Mesenchymal stem cell (in vitro differentiated cells and primary cell): ENCODE measurements around the gene AEN.

Experiments
- DNase-seq: peaks from one replicate; pipeline ENCODE4 v3.0.0-alpha.2; 2013
- H2AFZ ChIP-seq: one replicate; pipeline ENCODE4 v1.6.1; 2013; ENCODE audit warnings: low read depth, mild to moderate bottlenecking, control low read depth, inconsistent platforms, low read length, moderate library complexity
- H2AK5ac ChIP-seq: 2 replicates; pipeline ENCODE4 v1.6.1; 2013; ENCODE audit warnings: low read length, moderate library complexity, mild to moderate bottlenecking, inconsistent platforms; ENCODE audit not compliant: severe bottlenecking
- H2BK120ac ChIP-seq: one replicate; pipeline ENCODE4 v1.6.1; 2013; ENCODE audit warnings: low read depth, mild to moderate bottlenecking, inconsistent platforms, low read length, moderate library complexity
- H2BK12ac ChIP-seq, 2 experiments: one replicate each; pipeline ENCODE4 v1.6.1; 2013; ENCODE audit warnings: inconsistent platforms in 2 of 2, low read length in 2 of 2, mild to moderate bottlenecking in 2 of 2, moderate library complexity in 2 of 2, control low read depth in 1 of 2
- H2BK15ac ChIP-seq: one replicate; pipeline ENCODE4 v1.6.1; 2013; ENCODE audit warnings: mild to moderate bottlenecking, low read depth, inconsistent platforms; ENCODE audit not compliant: poor library complexity, severe bottlenecking
- H2BK5ac ChIP-seq: 2 replicates; pipeline ENCODE4 v1.6.1; 2013; ENCODE audit warnings: low read depth, mild to moderate bottlenecking, low read length, control low read depth, inconsistent platforms; ENCODE audit not compliant: poor library complexity, severe bottlenecking
- H3K14ac ChIP-seq, 2 experiments: one replicate each; pipeline ENCODE4 v1.6.1; 2013; ENCODE audit warnings: inconsistent platforms in 2 of 2, low read length in 2 of 2, control low read depth in 1 of 2, mild to moderate bottlenecking in 1 of 2, moderate library complexity in 1 of 2
- H3K18ac ChIP-seq, 2 experiments: one replicate each; pipeline ENCODE4 v1.6.1; 2013; ENCODE audit warnings: inconsistent platforms in 2 of 2, low read length in 2 of 2, control low read depth in 1 of 2, low read depth in 1 of 2, mild to moderate bottlenecking in 1 of 2
- H3K23ac ChIP-seq, 2 experiments: one replicate each; pipeline ENCODE4 v1.6.1; 2013; ENCODE audit warnings: inconsistent platforms in 2 of 2, low read length in 2 of 2, mild to moderate bottlenecking in 2 of 2, moderate library complexity in 2 of 2, control low read depth in 1 of 2
- H3K27ac ChIP-seq: 2 replicates; pipeline ENCODE4 v1.5.1; 2013; ENCODE audit warnings: mild to moderate bottlenecking, moderate library complexity, low read length, control low read depth, inconsistent platforms; ENCODE audit not compliant: poor library complexity, severe bottlenecking
- H3K27me3 ChIP-seq, 2 experiments: 2 replicates each; pipeline versions ENCODE4 v1.6.1 to v1.7.0; 2013; ENCODE audit warnings: low read length in 2 of 2, mild to moderate bottlenecking in 2 of 2, moderate library complexity in 2 of 2, control low read depth in 1 of 2, inconsistent platforms in 1 of 2; ENCODE audit not compliant: control insufficient read depth in 1 of 2, insufficient read depth in 1 of 2
- H3K36me3 ChIP-seq, 2 experiments: 2 replicates each; pipeline versions ENCODE4 v1.6.1 to v1.7.0; 2013; ENCODE audit warnings: low read length in 2 of 2, control low read depth in 1 of 2, inconsistent platforms in 1 of 2, low read depth in 1 of 2, mild to moderate bottlenecking in 1 of 2; ENCODE audit not compliant: insufficient read depth in 2 of 2, control insufficient read depth in 1 of 2
- H3K4ac ChIP-seq, 2 experiments: one replicate each; pipeline ENCODE4 v1.6.1; 2013; ENCODE audit warnings: inconsistent platforms in 2 of 2, low read length in 2 of 2, mild to moderate bottlenecking in 2 of 2, moderate library complexity in 2 of 2, control low read depth in 1 of 2, low read depth in 1 of 2
- H3K4me1 ChIP-seq: 2 replicates; pipeline ENCODE4 v1.6.1; 2013; ENCODE audit warnings: low read depth, low read length, control low read depth; ENCODE audit not compliant: control insufficient read depth, insufficient read depth
- H3K4me2 ChIP-seq: 2 replicates; pipeline ENCODE4 v1.6.1; 2013; ENCODE audit warnings: low read length, mild to moderate bottlenecking, inconsistent platforms; ENCODE audit not compliant: poor library complexity, severe bottlenecking
- H3K4me3 ChIP-seq, 2 experiments: 2 replicates each; pipeline versions ENCODE4 v1.5.1 to v1.7.0; 2013; ENCODE audit warnings: low read length in 2 of 2, mild to moderate bottlenecking in 2 of 2, control low read depth in 1 of 2, low read depth in 1 of 2; ENCODE audit not compliant: insufficient read depth in 1 of 2
- H3K79me1 ChIP-seq: replicated peaks from 2 replicates; pipeline ENCODE4 v1.6.1; 2013; ENCODE audit warnings: mild to moderate bottlenecking, control low read depth, low read length, inconsistent platforms; ENCODE audit not compliant: poor library complexity, severe bottlenecking
- H3K9ac ChIP-seq: 2 replicates; pipeline ENCODE4 v1.7.0; 2013; ENCODE audit warnings: mild to moderate bottlenecking, low read length, moderate library complexity
- H3K9me3 ChIP-seq: 2 replicates; pipeline ENCODE4 v1.7.0; 2013; ENCODE audit warnings: mild to moderate bottlenecking, low read length; ENCODE audit not compliant: control insufficient read depth
- H4K8ac ChIP-seq: one replicate; pipeline ENCODE4 v1.6.1; 2013; ENCODE audit warnings: inconsistent platforms, mild to moderate bottlenecking, low read length, moderate library complexity
- H4K91ac ChIP-seq: one replicate; pipeline ENCODE4 v1.6.1; 2013; ENCODE audit warnings: mild to moderate bottlenecking, low read length, inconsistent platforms
- WGBS: methylation state at CpG from one replicate; pipeline ENCODE4 v1.1.7; 2013; ENCODE audit warnings: mixed read lengths; 5-methylcytosine and 5-hydroxymethylcytosine counted together

The AEN gene

DNA sequence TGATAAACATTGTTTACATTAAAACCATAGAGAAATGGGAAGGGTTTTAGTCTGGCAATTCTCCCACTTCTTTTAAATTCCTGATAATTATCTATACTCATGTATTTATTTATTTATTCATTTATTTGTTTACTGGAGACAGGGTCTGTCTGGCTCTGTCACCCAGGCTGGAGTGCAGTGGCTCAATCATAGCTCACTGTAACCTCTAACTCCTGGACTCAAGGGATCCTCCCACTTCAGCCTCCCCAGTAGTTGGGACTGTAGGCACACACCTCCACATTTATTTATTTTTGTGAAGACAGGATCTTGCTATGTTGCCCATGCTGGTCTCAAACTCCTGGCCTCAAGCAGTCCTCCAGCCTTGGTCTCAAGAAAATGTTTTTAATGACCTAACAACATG lies 2.5 kb upstream of the AEN start:
- no peak overlapping the region for H4K8ac ChIP-seq
- peaks cover 0 to 1% of the 10 kb centered on the region in 2 experiments for H3K36me3 ChIP-seq
- no peak overlapping the region for H3K23ac ChIP-seq
- H3K9me3 ChIP-seq, result no peaks in the 10 kb centered on the region
- no peak overlapping the region for H3K14ac ChIP-seq
- H3K4me3 ChIP-seq, result no peak overlapping the region
- H3K79me1 ChIP-seq, result peaks cover 3% of the 10 kb centered on the region
- H2BK12ac ChIP-seq, result no peak overlapping the region
- H3K4ac ChIP-seq, result no peak overlapping the region
- H2AK5ac ChIP-seq, result no peak overlapping the region
- no peak overlapping the region for H3K9ac ChIP-seq
- DNase-seq, result no peak
- H3K27me3 ChIP-seq, result no peaks in the 10 kb centered on the region
- H2AFZ ChIP-seq, result no peak overlapping the region
- H2BK5ac ChIP-seq, result no peak overlapping the region
- H3K18ac ChIP-seq, result no peak overlapping the region
- H2BK15ac ChIP-seq, result no peak overlapping the region
- no peak overlapping the region for H4K91ac ChIP-seq
- H2BK120ac ChIP-seq, result no peak overlapping the region
- no peak overlapping the region for H3K27ac ChIP-seq
- no peak overlapping the region for H3K4me2 ChIP-seq
- peaks cover 8% of the 10 kb centered on the region for H3K4me1 ChIP-seq

DNA sequence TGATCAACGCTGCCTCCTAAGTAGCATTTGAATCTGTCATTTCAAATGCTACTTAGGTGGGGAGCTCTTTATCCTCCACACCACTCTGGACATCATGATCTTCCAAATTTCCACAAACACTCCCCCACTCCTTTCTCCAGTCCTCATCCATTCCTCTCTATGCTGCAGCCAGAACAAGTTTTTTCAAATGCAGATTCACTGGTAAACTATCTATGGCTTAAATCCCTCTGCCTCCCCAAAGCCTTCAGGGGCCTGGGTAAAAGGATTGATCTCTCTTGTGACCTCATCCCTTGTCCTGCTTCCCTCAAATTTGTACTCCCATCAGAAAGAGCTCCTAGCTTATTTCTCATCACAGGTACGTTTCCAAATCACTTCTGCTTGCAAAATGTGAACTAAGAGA lies 1.3 kb upstream of the AEN start:
- Histone ChIP-seq H2BK15ac (no peak overlapping the region), H3K23ac (no peak overlapping the region), H3K14ac (no peak overlapping the region), H3K4ac (no peak overlapping the region), H4K91ac (no peak overlapping the region), H2AK5ac (no peak overlapping the region), H3K79me1 (peaks cover 3% of the 10 kb centered on the region), H2BK12ac (no peak overlapping the region), H3K9me3 (no peaks in the 10 kb centered on the region), H2AFZ (no peak overlapping the region), H3K27me3 (no peaks in the 10 kb centered on the region), H3K4me3 (no peak overlapping the region), H4K8ac (no peak overlapping the region), H3K4me1 (peaks cover 14% of the 10 kb centered on the region), H3K4me2 (no peak overlapping the region), H2BK120ac (no peak overlapping the region), H3K9ac (no peak overlapping the region), H2BK5ac (no peak overlapping the region), H3K36me3 (peaks cover 1 to 7% of the 10 kb centered on the region in 2 experiments), H3K18ac (no peak overlapping the region), H3K27ac (no peak overlapping the region)
- DNase-seq, result no peak
- WGBS, result 92% methylated on average over 1 of the region's 2 CpGs

DNA sequence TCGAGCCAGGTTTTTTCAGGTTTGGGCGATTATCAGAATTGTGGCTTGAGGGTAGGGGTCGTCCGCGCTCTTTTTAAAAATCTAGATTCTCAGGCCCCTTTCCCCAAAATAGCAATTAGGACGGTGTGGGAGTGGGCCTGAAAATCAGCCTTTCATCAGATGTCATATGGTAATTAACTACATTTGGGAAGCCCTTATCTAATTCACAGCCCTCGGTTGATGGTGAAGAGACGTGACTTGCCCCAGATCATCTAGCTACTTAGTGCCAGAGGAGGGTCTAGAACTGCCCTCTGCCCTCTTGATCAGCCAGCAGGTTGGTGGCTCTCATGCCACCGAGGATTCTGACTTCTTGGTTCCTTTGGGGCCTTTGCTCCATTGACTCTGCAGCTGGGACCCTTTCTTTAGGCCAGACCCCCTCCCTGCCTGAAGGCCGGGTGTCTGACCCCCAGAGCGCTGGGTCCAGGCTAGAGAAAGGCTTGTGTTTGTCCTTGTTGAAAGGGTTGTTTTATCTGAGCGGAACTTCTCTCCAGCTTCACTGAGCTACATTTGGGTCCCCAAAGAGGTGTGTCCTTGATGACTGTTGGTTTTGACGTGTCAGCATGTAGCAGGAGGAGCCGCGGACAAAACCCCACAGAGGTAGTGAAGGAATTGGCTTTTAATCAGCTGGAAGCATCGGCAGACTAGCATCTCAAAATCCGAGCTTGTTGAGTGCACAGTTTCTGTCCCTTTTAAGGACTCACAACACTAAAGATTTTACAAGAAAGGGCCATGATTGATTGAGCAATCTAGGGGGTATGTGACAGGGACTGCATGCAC lies 857 bp downstream of the AEN start:
- peak; percentile 61 for DNase-seq
- Histone ChIP-seq H3K14ac (peak overlapping the region in 1 of 2 experiments; percentile 87), H2BK15ac (no peak overlapping the region), H3K36me3 (peaks cover 16 to 18% of the 10 kb centered on the region in 2 experiments), H4K8ac (peak overlapping the region; percentile 90), H3K9ac (peak overlapping the region; percentile 99), H3K9me3 (no peaks in the 10 kb centered on the region), H4K91ac (peak overlapping the region; percentile 99), H3K27me3 (no peaks in the 10 kb centered on the region), H3K4ac (peak overlapping the region in 1 of 2 experiments; percentile 97), H2AK5ac (peak overlapping the region; percentile 18), H2BK120ac (peak overlapping the region; percentile 98), H2BK5ac (peak overlapping the region; percentile 100), H3K27ac (peak overlapping the region; percentile 81), H2AFZ (no peak overlapping the region), H3K79me1 (peaks cover 3% of the 10 kb centered on the region), H3K4me3 (peak overlapping the region; percentile 95 to 98), H3K4me1 (peaks cover 26% of the 10 kb centered on the region), H3K18ac (peak overlapping the region; percentile 95 to 99), H2BK12ac (peak overlapping the region; percentile 32 to 87), H3K23ac (peak overlapping the region in 1 of 2 experiments; percentile 99), H3K4me2 (peak overlapping the region; percentile 88)
- WGBS, result under 1% methylated on average over 12 of the region's 17 CpGs

DNA sequence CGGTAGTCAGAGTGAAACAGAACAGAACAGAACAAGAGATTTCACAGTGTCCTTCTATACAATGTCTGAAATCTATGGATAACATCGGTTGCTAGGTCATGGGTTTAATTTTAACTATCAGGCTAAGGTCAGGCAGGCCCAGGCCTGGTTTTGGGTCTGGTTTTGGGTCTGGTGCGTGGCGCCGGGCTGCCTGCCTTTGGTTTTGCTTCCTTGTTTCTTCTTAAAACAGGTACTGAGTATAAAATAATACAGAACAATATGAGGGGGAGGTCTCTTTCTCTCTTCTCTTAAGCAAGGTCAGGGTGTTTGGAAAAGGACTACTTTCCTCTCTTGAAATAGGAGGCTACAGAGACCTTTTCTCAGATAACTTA lies 1.4 kb downstream of the AEN start:
- H3K4ac ChIP-seq, result no peak overlapping the region
- H3K36me3 ChIP-seq, result peaks cover 19 to 24% of the 10 kb centered on the region in 2 experiments
- no peak for DNase-seq
- H3K79me1 ChIP-seq, result peaks cover 3% of the 10 kb centered on the region
- no peak overlapping the region for H3K14ac ChIP-seq
- no peaks in the 10 kb centered on the region for H3K27me3 ChIP-seq
- peak overlapping the region; percentile 99 for H3K9ac ChIP-seq
- H3K9me3 ChIP-seq, result no peaks in the 10 kb centered on the region
- H3K4me3 ChIP-seq, result peak overlapping the region; percentile 95 to 98
- peaks cover 28% of the 10 kb centered on the region for H3K4me1 ChIP-seq
- H2BK15ac ChIP-seq, result no peak overlapping the region
- WGBS, result 3% methylated on average over 5 of the region's 5 CpGs
- no peak overlapping the region for H4K8ac ChIP-seq
- no peak overlapping the region for H2BK12ac ChIP-seq
- peak overlapping the region; percentile 81 for H3K27ac ChIP-seq
- H2AFZ ChIP-seq, result no peak overlapping the region
- H3K18ac ChIP-seq, result no peak overlapping the region
- no peak overlapping the region for H4K91ac ChIP-seq
- no peak overlapping the region for H2BK5ac ChIP-seq
- H2AK5ac ChIP-seq, result no peak overlapping the region
- peak overlapping the region; percentile 88 for H3K4me2 ChIP-seq
- H2BK120ac ChIP-seq, result no peak overlapping the region
- no peak overlapping the region for H3K23ac ChIP-seq
